Activated gamma-delta T cell treated with anti-CD3 and anti-CD28 coated beads, Interleukin-2, amount 50 U/mL, for 16 hours (primary cell): ENCODE results near the gene ZNF616.

ENCODE experiments used
- DNase-seq: peaks from one replicate; pipeline ENCODE4 v3.0.0-alpha.2; 2020; ENCODE audit warnings: low read depth

ZNF616 gene

DNA sequence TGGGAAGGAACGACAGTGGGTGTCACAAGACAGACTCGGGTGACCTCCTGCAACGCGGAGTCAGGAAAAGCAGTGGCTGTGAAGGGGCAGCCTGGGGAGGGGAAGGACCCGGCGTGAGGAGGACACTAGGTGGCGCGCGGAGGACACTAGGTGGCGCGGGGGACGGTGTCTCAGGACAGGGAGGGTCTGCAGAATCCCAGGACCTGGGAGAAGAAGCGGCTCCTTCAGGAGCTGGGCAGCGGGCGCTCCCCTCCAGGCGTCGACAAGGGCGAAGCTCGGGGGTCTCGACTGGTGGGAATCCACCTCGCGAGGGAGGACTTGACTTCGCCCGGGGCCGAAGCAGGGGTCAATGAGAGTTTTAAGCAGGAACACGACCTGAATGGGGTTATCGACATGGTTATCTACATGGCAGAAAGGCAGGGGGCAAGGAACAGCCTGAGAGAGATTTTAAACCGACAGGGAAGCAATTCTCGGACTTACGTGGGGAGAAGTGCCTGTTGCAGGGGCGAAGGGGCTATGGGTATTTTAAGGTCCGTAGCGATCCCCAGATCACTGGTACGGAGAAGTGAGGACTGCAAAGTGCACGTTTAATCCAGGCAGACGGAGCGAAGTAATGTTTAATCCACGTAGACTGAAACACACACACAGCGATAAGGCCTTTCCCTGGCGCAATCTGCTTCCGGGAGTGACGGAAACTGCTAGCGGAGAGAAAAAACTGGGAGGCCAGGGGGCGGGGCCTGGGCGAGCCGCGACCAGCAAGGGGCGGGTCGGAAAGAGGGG, at the start of gene ZNF616:
TSS of gene ZNF616 (minus strand) at position 687 of the 780 bp plus-strand sequence. CDS start 9,426 bp downstream, outside the sequence.
- DNase-seq: peak; percentile 42

DNA sequence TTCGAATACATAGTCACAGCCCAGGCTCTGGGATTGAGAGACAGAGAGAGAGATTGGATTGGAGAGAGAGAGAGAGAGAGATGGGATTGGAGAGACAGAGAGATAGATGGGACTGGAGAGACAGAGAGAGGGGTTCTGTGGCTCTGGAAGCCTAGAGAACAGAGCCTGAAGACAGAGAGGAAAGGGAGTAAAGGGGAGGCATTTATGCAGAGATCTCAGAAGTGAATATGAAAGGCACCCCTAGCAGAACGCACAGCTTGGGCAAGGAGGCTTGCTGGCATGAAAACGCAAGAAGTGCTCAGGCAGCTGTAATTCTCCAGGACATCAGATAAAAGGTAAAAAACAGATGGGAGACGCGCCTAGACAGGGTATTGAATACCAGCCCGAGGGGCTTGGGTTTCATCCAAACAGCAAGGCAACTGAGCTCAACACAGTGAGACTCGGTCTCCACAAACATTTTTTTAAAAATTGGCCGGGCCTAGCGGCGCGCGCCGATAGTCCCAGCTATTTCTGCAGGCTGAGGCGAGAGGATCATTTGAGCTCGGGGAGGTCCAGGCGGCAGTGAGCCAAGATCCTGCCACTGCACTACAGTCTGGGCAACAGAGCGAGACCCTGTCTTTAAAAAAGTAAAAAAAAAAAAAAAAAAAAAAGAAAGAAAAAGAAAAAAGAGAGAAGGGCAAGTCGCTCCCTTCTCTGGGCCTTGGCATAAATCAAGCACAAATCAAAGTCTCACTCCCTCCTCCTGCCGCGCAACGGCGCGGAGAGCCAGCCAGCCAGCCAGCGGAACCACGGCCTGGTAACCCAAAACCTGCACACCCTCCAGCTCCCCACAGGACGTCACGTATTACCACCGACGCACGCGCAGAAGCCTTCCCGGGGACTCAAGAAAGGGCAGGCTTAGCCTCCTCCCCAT, 49.3 kb upstream of the ZNF616 start:
- no peak for DNase-seq

DNA sequence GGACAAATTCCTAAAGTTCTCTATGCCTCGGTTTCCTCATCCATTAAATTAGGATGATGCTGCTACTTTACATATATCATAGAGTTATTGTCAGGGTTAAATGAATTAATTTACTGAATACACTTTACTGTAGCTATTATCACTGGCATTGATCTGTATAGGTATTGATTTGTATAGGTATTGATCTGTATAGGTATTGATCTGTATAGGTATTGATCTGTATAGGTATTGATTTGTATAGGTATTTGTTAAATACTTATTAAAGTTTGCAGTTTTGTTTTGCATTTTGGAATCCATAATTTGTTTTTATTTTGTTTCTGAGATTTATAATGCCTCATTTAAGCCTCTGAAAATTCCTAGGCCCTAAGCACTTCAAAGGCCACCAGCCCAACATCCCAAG, 47.7 kb upstream of the ZNF616 start:
- no peak for DNase-seq

DNA sequence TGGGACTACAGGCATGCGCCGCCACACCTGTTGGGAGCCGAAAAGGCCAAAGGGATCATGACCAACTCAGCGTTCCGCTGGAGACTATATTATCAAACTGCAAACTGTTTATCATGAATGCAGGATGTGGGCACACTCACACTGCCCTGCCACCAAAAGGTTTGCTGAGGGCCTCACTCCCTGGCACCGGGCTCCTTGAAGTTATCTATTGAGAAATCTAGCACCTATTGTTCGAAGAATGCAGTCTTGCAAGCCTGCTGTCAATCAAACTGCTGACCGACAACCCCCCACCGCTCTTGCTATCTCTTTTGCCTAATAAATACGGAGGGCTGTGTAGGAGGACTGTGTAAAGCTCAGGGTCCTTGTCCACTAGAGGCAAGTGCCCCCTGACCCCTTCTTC, 36.8 kb upstream of the ZNF616 start:
- DNase-seq: no peak

DNA sequence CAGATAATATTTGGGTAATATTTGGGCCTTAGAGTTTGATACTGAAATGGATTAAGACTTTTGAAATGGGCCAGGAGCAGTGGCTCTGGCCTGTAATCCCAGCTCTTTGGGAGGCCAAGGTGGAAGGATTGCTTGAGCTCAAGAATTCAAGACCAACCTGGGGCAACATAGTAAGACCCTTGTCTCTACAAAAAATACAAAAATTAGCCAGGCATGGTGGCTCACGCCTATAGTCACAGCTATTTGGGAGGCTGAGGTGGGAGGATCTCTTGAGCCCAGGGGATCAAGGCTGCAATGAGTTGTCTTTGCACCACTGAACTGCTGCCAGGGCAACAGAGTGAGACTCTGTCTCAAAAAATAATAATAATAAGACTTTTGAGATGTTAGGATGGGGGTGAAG, 32.6 kb upstream of the ZNF616 start:
- DNase-seq: no peak

DNA sequence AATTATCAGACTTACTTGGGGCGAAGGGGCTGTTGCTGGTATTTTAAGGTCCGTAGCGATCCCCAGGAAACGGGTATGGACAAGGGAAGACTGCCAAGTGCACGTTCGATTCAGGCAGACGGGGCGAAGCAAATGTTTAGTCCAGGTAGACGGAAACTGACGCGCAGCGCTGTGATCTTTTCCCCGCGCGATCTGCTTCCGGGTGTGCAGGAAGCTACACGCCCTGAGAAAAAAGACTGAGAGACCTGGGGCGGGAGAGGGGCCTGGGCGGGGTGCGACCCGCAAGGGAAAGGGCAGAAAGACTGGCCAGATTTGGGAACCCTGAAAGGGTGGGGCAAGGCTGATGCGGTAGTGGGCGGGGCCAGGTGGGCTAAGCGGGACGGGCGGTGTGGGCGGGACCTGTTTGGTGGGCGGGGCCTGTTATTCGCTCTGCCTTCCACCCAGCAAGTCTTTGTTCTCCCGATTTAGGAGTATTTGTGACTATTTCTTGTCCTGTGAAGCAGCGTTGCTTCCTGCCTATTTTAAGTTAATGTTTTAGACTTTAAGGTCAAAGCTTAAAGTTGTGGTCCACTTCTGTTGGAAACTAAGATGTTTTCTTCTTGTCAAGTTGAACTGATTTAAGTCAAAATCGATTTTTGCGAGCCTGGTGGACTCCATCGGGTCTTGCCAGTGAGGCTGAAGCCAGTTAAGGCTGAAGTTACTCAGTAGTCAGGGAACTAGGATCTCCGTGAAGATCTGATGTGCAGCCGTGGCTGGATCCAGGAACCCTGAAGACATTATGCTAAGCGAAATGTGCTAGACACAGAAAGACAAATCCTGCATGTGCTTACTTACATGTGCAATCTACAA, 31.8 kb upstream of the ZNF616 start, which contains the start of gene ZNF836:
TSS of gene ZNF836 (minus strand) at position 301 of the 849 bp plus-strand sequence. CDS start 3,549 bp downstream, outside the sequence.
- DNase-seq: peak; percentile 80

DNA sequence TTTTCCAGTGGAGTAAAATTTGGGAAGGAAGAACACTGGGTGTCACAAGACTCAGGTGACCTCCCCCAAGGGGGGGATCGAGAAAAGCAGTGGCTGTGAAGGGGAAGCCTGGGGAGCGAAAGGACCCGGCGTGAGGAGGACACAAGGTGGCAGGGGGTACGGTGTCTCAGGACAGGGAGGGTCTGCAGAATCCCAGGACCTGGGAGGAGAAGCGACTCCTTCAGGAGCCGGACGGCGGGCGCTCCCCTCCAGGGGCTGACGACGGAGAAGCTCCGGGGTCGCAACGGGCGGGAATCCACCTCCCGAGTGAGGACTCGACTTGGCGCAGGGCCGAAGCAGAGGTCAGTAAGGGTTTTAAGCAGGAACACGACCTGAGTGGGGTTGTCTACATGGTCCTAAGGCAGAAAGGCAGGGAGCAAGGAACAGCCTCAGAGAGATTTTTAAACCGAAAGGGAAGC, 31.2 kb upstream of the ZNF616 start:
- no peak for DNase-seq

DNA sequence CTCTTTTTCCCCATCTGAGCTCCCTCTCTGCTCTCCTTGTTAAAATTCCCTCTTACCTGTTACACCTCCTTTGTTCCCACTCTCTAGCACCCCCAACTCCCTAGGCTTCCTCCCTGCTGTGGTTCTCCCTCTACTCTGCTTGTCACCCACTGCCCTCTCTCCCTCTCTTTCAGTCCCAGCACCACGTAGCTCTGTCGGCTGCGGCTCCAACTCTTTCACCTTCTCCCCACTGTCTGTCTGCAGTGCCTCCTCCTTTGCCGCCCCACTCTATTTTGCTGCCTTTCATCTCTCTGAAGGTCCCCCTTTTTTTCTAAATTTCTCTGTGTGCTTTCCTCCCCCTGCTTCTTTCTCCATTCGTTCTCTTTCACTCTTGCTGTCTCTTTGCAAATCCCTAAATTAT, 30.6 kb upstream of the ZNF616 start:
- no peak for DNase-seq

DNA sequence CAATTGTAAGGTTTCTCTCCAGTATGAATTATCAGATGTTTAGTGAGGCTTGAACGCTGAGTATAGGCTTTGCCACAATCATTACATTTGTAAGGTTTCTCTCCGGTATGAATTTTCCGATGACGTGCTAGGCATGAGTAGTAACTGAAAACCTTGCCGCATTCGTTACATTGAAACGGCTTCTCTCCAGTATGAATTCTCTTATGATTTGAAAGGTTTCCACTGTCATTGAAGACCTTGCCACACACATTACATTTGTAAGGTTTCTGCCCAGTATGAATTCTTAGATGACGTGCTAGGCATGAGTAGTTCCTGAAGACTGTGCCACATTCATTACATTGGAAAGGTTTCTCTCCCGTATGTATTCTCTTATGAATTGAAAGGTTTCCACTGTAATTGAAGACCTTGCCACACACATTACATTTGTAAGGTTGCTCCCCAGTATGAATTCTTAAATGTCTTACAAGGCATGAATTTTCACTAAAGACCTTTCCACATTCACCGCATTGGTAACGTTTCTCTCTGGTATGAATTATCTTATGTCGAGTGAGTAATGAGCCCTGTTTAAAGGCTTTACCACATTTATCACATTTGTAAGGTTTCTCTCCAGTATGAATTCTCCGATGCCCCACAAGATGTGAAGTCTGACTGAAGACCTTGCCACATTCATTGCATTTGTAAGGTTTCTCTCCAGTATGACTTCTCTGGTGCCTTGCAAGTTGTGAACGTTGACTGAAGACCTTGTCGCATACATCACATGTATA, 16.0 kb upstream of the ZNF616 start:
- DNase-seq: no peak

DNA sequence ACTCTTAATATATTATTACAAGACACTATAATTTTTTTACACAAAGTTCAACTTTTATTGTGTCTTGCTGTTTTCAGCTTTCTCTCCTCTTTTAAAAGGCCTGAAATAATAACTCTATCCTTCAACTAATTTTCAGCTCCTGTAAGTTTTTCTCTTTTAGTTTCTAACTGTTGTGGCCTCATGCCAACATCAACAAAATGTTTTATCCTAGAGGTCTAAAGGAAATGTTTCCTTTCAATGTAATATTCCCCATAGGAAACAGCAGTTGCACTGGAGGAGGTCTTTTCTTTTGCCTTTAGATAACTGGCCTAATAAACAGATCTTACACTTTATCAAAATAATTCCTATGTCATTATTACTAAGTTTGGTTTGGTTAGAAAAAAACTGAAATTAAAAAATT, 8.5 kb upstream of the ZNF616 start:
- no peak for DNase-seq

DNA sequence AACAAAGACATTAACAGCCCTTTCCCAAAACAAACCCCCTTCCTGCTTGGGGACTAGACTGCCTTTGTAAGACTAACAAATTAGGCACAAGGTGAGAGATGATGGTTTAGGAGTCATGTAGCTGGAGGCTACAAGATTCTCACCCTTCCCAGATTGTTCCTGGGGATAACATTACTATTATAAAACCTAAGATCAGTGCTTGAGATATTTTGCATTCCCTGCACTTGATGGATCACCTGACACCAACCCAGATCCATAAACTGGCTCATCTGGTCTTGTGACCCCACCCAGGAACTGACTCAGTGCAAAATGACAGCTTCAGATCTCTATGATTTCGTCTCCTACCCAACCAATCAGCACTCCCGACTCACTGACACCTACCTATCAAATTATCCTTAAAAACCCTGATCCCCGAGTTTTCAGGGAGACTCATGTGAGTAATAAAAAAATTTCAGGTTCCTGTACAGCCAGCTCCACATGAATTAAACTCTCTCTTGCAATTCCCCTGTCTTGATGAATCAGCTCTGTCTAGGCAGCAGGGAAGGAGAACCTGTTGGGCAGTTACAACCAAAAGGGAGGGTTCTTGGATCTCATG, 2.4 kb upstream of the ZNF616 start:
- DNase-seq: no peak

DNA sequence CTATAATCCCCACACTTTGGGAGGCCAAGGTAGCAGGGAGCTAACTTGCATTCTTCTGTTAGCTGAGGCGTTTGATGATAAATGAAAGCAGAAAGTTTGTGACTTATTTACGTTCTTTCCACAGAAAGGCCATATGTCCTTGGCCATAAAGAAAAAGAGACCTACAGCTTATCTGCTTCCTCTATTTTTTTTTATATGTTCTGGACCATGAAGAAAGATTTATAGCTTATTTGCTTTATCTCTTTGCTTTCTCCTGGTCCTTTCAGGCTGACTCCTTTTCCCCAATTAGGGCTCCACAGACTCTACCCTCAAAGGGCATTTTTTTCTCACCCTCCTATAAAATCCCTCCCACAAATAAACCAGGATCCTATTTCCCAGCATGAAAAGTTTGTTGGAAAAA, 1.5 kb upstream of the ZNF616 start:
- DNase-seq: no peak

DNA sequence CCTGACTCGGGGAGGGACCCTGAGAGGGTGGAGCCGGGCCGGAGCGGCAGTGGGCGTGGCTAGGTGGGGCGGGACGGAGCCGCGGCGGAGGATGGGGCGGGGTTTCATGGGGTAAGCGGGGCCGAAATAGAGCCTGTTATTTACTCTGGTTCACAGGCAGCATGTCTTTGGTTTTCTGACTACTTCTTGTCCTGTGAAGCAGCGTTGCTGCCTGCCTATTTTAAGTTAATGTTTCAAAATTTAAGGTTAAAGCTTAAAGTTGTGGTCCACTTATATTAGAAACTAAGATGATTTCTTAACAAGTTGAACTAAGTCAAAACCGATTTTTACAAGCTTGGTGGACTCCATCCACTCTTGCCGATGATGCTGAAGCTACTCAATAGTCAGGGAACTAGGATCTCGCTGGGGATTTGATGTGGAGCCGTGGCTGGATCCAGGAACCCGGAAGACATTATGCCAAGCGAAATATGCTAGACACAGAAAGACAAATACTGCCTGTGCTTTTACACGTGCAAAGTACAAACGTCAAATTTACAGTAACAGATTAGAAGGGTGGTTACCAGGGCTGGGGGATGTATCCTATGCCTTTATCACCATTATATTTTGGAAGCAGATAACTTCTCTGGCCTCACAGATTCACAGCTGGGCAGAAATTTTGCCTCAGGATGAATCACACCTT, 433 bp upstream of the ZNF616 start:
- DNase-seq: peak; percentile 97

DNA sequence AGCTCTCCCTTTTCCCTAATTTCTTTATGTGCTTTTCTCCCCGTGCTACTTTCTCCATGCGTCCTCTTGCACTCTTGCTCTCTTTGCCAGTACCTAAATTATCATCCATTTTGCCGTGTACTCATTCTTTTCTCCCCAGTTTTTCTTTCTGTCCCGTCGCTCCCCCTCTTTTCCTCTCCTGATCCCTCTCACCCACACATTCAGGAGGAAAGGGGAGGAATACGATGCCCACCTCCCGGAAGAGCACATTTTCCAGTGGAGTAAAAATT, 821 bp downstream of the ZNF616 start:
- DNase-seq: no peak

DNA sequence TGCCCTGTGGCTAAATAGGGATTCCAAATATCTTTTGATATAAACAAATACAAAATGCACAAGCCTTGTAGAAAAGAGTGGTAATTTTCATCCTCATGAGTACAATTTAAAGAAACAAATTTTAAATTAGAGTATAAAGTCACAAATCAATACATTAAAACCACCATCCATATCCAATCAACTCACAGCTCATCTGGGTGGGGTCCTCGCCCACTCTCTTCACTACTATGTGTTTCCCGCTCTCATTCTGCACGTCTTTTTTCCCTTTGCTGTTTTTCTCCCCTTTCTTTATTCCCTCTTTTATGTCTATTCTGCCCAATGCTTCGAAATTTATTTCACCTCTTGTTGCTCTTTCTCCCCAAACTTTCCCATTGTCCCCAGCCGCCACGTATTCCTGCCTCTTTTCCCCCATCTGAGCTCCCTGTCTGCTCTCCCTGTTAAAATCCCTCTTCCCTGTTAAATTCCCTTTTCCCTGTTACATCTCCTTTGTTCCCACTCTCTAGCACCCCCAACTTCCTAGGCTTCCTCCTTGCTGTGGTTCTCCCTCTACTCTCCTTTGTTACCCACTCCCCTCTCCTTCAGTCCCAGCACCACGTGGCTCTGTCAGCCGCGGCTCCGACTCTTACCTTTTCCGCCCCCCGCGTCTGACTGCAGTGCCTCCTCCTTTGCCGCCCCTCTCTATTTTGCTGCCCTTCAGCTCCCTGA, 1.3 kb downstream of the ZNF616 start:
- no peak for DNase-seq

DNA sequence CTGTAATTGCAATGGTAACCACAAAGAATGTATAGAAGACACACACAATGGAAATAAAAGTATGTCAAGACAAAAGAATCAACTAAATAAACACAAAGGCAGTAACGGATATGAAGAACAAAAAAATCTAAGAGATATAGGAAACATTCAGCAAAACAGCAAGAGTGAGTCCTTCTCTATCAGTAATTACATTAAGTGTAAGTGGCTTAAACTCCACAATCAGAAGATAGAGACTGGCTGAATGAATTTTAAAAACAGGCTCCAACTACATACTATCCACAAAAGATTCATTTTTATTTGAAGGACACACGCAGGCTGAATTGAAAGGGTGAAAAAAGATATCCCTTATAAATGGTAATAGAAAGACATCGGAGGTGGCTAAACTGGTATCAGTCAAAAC, 19.5 kb downstream of the ZNF616 start:
- DNase-seq: no peak

DNA sequence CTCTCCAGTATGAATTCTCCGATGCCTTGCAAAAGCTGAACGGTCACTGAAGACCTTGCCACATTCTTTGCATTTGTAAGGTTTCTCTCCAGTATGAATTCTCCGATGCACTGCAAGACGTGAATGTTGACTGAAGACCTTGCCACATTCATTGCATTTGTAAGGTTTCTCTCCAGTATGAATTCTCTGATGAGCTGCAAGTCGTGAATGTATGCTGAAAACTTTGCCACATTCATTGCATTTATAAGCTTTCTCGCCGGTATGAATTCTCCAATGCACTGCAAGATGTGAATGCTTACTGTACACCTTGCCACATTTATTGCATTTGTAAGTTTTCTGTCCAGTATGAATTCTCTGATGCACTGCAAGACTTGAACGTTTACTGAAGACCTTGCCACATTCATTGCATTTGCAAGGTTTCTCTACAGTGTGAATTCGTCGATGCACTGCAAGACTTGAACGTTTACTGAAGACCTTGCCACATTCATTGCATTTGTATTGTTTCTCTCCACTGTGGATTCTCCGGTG, 24.1 kb downstream of the ZNF616 start:
- no peak for DNase-seq

DNA sequence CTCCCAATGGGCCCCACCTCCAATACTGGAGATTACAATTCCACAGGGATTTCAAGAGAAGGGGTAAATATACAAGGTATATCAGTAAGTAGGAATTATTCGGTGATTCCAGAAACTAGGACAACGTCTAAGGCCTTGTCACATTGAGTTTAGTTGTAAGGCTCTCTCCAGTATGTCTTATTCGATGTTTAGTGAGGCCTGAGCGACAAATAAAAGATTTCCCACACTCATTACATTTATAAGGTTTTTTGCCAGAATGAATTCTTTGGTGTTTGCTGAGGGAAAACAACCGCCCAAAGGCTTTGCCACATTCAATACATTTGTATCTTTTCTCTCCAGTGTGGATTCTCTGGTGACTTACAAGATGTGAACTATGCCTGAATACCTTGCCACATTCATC, 25.0 kb downstream of the ZNF616 start:
- DNase-seq: no peak

DNA sequence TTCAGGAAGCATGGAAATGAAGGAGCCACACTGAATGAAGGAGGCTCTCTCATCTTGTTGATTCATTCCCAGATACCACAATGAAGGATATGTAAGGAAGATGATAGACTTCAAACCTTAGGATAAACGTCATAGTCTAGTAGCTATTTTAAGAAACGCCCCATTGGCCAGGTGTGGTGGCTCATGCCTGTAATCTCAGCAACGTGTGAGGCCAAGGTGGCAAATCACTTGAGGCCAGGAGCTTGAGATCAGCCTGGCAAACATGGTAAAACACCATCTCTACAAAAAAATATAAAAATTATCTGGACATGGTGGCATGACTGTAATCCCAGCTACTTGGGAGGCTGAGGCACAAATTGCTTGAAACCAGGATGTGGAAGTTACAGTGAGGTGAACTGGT, 27.1 kb downstream of the ZNF616 start:
- DNase-seq: no peak

DNA sequence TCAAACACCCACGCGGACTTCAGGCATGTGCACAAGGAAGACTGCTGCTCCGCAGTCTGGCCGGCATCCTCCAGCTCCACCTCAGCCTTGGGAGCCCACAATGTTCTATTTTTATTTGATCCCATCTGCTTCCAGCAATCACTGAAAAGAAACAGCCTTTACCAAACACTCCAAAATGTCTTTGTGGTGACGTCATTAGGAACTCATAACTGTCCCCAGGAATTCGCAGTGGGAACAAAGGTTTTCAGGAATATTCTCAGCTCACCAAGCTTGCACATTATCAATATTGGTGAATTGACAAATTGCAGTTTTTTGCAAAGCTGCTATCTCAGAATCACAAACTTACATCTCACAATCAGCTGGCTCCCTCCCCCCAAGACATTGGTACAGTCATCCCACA, 29.0 kb downstream of the ZNF616 start:
- DNase-seq: no peak
